Activated CD8-positive, alpha-beta memory T cell treated with anti-CD3 and anti-CD28 coated beads for 4 hours (primary cell): ENCODE results near the gene OSBPL1A.

Experiments used
- DNase-seq, 2 donors: peaks; one replicate each; pipeline ENCODE4 v3.0.0-alpha.2; 2020; ENCODE audit warnings: low read depth in 2 of 2

The OSBPL1A gene

DNA sequence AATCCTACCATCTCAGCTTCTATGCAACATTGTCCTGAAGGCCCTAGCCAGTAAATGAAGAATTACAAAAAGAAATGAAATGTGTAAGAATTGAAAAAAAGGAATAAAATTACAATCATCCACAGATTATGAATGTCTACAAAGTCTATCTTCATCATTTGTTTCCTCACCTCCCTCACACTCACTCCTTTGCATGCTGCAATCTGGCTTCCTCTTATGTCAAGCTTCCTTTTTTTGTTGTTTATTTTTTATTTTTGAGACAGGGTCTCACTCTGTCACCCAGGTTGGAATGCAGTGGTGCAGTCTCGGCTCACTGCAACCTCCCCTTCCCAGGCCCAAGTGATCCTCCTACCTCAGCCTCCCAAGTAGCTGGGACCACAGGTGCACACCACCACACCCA lies 129.7 kb downstream of the OSBPL1A start:
- DNase-seq: no peak

GRCh38 chr18:24266131-24266530 lies 131.5 kb downstream of the OSBPL1A start:
- no peak for DNase-seq

DNA sequence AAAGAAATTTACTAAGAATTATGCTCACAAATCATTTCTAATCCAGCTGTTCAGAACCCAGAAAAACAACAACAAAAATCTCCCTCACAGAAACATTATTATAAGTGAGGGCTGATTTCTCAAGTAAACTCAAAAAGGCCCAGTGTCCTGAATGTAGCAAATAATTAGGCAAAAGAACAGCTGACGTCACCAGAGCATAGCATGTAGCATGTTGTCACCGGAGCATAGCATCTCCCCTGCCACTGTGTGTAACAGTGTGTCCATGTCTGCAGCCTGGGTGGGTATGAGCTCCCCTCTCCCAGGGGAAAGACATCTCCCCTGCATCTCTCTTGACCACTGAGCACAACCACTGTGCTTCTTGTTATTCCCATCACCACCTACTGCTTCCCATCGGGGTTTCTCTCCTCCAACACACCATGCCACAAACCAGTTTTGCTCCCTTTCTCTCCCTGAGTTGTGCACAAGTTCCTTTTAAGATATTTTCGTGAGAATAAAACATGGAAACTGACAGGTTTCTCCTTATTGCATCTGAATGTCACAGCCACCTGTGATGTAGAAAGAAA lies 132.0 kb downstream of the OSBPL1A start:
- DNase-seq: no peak

GRCh38 chr18:24263050-24263449 lies 134.6 kb downstream of the OSBPL1A start:
- no peak for DNase-seq

- no peak for DNase-seq
Observed at GRCh38 chr18:24262087-24262486, 135.5 kb downstream of the OSBPL1A start.

DNA sequence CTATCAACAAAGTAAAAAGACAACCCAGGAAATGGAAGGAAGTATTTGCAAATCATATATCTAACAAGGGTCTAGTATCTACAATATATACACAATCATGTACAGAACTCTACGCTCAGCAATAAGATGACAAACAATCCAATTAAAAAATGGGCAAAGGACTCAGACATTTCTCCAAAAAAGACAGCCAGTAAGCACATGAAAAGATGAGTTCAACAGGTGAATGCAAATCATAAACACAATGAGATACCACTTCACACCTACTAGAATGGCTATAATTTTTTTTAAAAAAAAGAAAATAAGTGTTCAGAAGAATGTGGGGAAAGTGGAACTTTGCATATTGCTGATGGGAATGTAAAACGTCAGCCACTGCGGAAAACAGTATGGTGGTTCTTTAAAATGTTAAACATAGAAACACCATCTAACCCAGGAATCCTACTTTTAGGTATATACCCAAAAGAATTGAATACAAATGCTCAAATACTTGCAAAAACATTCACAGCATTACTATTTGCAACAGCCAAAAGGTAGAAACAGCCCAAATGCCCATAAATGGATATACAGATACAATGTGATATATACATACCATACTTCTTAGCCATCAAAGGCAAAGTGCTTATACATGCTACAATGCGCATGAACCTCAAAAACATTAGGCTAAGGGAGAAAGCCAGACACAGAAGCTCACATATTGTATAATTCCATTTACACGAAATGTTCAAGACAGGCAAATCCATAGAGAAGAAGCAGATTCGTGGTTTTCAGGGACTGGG lies 137.6 kb downstream of the OSBPL1A start:
- no peak for DNase-seq

DNA sequence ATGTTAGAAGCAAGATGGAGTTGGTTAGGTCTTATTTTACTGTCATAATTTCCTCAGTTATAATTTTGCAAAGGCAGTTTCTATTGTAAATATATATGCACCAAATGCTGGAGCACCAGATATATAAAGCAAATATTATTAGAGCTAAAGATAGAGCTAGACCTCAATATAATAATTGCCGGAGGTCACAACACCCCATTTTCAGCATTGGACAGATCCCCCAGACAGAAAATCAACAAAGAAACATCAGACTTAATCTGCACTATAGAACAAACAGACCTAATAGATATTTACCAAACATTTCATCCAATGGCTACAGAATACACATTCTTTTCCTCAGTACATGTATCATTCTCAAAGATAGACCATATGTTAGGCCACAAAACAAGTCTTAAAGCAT lies 143.6 kb downstream of the OSBPL1A start:
- DNase-seq: no peak

DNA sequence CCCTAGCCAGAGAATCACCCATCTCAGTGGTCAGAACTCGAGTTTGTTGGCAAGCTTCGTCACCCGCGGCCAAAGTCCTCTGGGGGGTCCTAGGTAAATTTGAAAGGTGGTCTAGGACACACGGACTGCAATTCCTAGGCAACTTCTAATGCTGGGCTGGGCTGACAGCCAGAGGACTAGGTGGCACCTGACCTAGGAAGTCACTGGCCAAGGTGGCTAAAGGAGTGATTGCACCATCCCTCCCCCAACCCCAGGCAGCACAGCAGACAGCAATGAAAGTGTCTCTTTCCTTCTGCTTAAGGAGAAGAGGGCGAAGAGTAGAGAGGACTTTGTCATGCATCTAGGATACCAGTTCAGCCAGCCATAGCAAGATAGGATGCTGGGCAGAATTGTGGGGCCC lies 147.9 kb downstream of the OSBPL1A start:
- DNase-seq: no peak

- DNase-seq: no peak
Observed at GRCh38 chr18:24248359-24248758, 149.3 kb downstream of the OSBPL1A start.

GRCh38 chr18:24246143-24246542 lies 151.5 kb downstream of the OSBPL1A start:
- DNase-seq: no peak

DNA sequence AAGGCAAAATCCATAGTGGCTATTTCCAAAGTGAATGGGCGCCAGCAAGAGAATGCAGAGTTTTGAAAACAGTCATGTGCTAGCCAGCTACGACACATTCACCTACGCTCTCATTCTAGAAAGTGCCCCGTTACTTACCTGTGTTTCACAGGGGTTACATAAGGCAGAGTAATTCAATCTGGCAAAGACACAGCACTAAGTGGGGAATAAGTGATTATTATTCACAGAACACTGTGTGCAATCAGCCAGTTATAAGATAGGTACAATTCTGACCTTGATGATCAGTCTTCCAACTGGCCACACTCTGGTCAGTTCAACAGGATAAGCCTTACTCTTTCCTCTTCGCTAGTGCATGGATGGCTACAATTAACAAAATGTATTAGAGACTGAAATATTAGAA lies 152.9 kb downstream of the OSBPL1A start:
- DNase-seq: no peak

GRCh38 chr18:24243677-24244076 lies 153.9 kb downstream of the OSBPL1A start:
- no peak for DNase-seq

DNA sequence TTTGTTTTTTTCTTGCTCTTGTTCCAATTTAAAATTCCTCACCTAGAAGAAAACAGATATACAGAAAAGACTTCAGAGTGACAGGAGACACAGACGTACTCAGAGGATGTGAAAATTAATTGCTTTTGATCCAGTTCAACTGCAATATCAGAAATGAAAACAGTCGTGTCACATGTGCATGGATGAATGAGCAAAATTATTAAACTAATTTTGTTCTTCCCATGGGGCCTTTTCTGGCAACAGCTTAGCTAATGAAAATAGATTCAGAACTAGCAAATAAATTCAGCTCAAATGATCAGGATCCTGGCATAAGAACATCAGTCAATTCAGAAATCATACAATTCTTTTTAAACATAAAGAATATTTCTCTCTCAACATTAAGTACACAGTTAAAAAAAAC lies 158.3 kb downstream of the OSBPL1A start:
- DNase-seq: no peak

DNA sequence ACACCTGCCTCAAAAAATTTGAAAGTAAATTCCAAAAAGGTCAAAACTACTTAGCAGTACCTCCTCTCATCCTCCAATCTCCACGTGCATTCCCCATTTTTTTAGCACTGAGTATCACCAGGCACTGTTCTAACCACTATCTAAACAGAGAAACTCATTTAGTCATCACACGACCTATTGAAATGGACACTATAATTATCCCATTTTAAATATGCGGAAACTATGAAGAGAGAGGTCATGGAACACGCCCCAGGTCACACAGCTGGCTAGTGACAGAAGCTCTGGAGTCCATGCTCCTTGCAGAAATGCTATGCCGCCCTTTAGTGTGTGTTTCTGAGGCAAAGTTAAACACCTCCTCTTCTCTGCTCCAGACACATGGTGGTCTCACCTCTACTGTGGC lies 159.2 kb downstream of the OSBPL1A start:
- no peak for DNase-seq

DNA sequence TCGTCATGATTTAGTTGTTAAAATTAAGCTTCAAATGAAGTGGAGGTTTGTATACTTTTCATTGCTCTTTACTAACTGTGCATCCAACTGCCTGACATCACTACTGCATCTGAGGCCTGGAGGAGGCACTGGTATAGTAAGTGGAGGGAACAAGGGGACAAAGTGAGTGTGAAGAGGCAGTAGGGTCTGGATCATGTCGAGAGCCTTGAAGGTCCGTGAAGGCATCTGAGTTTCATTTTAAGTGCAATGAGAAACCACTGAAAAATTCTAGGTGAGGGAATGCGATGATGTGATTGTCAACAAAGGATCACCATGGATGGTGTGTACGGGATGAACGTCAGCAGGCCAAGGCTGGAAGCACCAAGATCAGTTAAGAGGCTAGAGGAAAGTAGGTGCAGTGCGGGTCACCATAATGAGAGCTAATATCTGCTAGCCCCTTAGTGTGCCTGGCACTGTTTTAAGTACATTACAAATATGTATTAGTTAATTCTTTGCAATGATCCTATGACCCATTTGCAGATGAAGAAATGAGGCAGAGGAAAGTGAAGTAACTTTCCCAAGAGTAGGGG lies 162.7 kb downstream of the OSBPL1A start:
- DNase-seq: no peak

DNA sequence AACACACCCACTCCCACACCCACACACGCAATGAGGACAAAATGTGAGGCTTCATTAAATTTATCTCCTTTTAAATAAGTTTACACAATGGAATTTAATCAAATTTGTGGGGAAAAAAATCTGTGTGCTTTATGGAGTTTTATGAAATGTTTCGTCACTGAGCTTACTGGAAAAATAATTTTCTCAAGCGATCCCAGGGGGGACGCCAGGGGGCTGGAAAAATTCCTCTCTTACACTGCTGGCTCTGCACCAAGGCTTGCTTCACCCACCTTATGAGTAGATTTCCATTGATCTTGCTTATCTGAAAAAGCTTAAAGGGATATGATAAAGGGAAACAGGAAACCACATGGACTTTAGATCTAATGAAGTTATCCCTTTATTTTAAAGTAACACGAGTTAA lies 163.3 kb downstream of the OSBPL1A start:
- no peak for DNase-seq

DNA sequence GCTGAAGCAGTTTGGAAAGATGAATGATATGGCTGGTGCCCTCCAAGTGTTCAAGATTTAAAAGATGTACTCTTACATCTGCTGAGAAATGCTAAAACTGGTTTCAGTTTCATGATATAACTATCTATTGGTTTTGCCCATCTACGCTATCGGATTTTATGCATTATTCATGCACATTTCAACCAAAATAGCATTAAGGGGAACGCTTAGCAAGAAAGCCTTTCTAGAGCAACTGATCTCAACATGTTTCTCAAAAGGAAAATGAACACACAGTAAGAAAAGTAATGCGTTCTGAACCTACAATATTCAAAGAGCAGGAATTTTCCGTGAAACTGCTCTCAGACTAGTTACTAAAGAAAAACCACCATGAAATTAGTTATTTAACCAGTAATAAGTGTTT lies 164.8 kb downstream of the OSBPL1A start:
- DNase-seq: no peak

- no peak for DNase-seq
Observed at GRCh38 chr18:24231773-24232735, 165.6 kb downstream of the OSBPL1A start.

GRCh38 chr18:24230766-24231165 lies 166.9 kb downstream of the OSBPL1A start:
- no peak for DNase-seq

GRCh38 chr18:24228667-24229041 lies 169.0 kb downstream of the OSBPL1A start:
- no peak for DNase-seq

DNA sequence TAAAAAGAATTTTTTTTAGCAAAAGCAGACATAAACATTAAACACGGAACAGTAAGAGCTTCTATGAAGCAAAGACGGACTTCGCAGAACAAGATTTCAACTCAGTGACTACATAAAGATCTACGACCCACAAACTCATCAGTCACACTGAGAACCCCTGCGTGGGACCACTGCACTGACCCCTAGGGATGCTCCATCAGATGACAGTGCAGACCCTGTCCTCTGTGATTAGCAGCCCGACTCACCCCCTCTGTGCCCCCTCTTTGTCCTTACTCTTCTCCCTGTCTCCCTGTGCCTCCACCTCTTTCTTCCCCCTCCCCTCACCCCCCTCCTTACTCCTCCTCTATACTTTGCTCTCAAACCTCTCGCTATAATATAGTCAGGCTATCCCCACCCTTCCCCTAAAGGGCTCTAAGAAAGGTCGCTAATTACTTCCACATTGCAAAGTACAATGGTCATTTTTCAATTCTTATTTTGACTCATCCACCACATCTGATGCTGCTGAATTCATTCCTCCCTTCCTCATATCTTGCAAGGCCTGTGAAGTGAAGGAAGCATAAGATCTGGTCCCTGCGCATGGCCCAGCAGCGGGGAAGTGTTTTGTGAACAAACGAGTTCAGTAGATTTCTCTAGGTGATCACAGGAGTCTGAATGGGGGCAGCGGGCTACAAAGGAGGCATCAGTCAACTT lies 169.5 kb downstream of the OSBPL1A start:
- no peak for DNase-seq

DNA sequence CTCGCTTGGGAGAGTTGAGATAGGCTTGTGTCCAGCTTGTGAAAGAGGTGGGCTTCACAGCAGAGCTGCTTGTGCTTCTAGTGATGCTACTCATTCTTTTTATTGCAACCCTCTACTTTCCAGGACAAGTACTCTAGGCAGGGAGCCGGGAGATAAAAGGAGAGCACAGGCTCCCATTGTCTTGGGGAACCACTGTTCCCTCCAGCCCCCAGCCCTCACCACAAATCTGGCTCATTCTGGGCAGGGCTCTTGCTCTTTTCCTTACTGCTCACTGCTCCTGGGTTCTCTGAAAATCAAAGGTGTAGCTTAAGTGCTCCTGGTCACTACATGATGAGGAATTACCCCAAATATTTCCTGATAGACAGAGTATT lies 177.3 kb downstream of the OSBPL1A start:
- no peak for DNase-seq
